ENCODE results near the gene TLCD5.

TLCD5 gene

DNA sequence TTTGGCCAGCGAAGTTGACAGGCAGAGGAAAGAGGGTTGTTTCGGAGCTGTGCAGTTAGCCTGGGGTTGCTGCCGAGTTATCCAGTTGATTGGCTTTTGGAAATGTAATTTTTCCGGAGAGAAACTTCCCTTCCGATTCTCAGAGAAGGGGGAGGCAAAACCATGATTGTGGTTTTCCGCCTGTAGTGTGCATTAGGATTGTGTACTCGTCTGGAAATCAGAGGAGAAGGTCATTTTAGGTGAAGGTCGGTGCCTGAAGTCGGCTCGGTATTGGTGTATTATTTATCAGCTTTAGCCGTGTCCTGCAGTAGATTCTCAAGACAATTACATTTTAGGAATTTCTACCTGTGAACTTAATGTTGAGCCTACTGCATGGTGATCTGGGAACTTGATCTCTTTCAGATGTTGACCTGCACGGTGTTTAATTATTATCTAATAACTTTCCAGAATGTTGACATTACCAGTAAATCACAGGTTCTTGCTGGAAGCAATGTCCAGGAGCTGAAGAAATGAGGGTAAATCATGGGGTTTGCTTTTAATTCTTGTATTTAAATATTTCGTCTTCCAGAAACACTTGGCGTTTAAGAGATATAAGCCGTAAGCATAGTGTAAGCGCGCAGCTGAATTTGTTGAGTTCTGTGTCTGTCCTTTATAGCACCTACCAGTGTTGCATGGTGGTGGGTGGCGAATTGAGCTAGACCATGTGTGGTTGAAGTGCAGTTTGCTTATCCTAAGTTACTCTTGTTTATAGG is 12.4 kb downstream of the TLCD5 start:
- TF ChIP-seq ZNF274 (IDR thresholded peaks at IDR 0.05; ENCODE audit: low read depth, low read length), result no peak
- H3K4me3 ChIP-seq (ENCODE audit: low read length), result peak overlapping the region; percentile 75

DNA sequence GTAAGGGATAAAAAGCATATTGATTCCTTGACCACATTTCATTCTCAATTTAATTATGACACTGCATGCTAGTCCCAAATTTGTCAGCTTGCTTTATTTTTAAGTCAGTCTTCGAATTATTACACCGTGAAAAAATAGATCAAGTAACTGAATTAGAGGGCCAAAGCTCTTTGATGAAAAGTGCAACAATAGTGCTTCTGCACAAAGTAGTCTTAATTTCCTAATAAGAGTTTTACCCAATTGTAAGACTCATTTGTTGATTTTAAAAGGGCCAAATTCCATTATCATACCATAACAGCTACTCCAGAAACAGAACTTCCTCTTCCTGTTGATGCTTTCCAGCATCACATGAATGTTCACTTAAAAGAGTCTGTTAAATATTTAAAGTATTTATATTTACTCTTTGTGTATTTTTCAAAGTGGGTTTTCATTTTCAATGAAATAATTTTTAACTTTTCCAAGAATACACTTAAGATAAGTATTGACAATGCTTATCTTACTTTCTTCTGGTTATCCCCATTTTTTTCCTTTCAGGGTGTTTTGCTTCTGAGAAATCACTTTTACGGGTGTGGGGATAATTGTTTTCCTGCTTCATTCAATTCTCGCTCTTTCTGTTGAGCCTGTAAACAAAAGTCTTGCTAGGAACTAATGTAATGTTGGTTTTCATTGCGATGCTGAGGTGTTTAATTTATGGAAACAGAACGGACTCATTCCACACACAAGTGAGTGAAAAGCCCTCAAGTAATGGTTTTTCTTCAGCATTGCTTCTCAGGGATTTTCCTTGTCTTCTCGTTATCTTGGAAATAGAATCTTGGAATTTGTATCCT is 13.2 kb downstream of the TLCD5 start:
- H3K4me3 ChIP-seq (ENCODE audit: low read length), result peak overlapping the region; percentile 75
- TF ChIP-seq ZNF274 (IDR thresholded peaks at IDR 0.05; ENCODE audit: low read depth, low read length), result no peak

DNA sequence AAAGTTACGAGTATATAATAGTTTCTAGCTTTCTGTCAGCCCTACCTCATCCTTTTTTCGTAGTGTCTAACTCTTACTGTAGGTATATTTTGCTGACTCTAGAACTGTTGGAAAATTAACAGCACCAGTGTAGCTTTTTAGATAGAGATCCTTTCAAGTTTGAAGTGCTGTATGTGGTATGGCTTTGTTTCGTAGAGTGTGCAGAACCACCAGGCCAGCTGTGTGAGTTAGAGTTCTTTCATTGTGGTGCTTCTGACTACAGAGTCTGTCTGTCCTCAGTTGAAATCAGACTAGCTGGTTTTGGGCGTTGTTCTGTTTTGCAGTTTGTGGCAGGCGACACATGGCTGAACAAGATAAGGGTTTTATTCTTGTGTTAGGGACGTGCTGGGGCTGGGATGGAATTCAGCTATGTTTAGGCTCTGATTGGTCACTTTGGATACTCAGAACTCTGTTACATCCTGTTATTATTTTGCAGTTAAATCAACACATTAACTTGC is 14.3 kb downstream of the TLCD5 start:
- TF ChIP-seq ZNF274 (IDR thresholded peaks at IDR 0.05; ENCODE audit: low read depth, low read length), result no peak
- H3K4me3 ChIP-seq (ENCODE audit: low read length), result peak overlapping the region; percentile 7; the same call in 1 of the 2 replicates

DNA sequence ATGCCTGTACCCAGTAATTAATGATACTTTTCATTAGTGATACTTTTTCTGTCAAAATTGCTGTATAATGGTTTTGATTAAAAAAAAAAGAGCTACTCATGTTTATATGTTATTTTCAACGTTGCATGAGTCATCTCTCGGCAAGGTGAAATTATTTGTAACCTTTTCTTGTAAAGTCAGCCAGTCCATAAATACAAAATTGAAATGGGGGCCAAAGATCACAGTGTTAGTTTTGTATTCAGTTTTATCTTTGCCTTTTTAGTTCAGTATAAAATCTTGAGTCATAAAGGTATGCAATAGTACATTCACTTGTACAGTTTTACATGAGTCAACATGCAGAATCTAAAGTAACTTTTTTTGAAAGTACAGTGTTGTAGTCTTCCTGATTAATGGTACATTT is 15.4 kb downstream of the TLCD5 start:
- TF ChIP-seq ZNF274 (IDR thresholded peaks at IDR 0.05; ENCODE audit: low read depth, low read length), result no peak
- no peak overlapping the region for H3K4me3 ChIP-seq (ENCODE audit: low read length)

DNA sequence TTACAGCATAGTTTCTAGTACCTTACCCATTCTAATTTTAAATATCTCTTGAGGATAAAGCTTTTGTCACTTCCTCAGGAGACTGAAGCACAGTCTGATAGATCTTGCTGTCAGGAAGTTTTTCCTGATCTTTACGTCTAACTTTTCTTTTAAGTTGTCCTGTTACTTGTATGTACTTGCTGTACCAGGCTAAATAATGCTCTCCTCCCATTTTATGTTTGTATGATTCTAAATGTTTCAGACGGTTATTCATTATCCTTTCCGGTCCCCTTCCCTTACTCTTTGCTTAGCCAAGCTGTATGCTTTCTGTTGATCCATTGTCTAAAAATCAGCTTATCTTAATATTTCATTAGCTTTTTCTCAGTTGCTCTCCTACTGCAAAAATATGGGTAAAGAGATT is 17.1 kb downstream of the TLCD5 start:
- TF ChIP-seq ZNF274 (IDR thresholded peaks at IDR 0.05; ENCODE audit: low read depth, low read length), result no peak
- H3K4me3 ChIP-seq (ENCODE audit: low read length), result no peak overlapping the region

DNA sequence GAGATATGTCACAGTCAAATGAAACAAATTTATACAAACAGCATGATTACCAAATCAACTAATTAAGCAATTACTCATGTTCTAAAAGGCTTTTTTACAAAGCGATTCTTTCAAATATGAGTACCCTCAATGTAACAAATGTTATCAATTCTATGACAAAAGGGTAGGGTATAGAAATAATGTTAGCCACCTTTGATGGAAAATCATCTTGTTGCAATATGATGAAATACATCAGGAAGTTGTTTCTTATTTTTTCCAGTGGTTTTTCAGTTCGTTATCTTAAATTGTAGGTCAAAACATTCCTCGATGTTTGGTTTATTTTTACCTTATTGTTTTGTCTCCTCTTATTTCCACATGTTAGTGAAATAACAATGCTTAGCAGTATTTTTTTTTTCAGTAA is 17.6 kb downstream of the TLCD5 start:
- H3K4me3 ChIP-seq (ENCODE audit: low read length), result no peak overlapping the region
- TF ChIP-seq ZNF274 (IDR thresholded peaks at IDR 0.05; ENCODE audit: low read depth, low read length), result no peak

DNA sequence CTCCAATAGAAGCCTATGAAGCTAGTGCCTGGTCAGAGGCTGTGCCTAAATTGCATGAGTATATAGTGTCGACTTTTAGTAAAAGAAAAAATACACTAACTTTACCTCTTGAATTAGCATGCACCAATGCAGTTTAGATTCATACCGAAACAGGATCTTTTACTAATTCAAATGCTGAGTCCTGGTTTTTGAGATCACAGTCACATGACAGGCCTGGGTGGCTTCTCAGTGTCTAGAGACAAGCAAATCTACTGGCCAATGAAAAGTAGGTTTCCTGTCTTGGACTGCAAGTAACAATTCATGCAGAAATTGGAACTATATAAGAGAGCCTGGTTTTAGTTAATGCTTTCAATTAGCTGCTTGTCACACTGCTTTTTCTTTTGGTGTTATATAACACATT is 18.3 kb downstream of the TLCD5 start:
- no peak overlapping the region for H3K4me3 ChIP-seq (ENCODE audit: low read length)
- no peak for TF ChIP-seq ZNF274 (IDR thresholded peaks at IDR 0.05; ENCODE audit: low read depth, low read length)

DNA sequence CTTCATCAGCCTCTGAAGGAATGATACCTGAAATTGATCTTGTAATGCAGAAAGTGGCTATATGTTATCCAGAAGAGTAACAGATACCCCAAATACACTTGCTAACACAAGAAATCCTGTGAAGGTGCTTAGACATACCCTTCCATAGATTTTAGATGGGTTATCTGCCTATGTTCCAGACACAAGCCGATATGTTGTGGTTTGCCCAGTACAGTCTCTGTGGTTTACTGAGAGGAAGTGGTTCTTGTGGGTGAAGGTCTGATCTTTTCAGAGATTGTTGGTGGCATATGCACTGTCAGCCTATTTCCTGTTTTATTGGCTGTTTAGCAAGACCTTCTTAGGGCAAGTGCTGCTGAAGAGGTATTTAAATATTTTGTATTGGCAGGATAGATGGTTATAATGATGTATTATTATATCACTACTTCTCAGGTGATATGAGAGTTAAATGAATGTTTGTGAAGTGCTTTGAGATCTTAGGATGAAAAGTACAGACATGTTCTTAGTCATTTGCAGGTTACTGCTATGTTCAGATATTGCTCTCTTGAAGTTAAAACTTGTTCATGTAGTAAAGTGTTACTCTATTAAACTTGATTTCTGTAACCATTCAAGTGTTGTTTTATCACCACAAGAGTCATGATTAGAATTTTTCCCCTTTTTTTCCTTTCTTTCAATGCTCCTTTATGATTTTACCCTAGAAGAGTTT is 19.4 kb downstream of the TLCD5 start:
- TF ChIP-seq ZNF274 (IDR thresholded peaks at IDR 0.05; ENCODE audit: low read depth, low read length), result no peak
- H3K4me3 ChIP-seq (ENCODE audit: low read length), result peak overlapping the region; percentile 53

DNA sequence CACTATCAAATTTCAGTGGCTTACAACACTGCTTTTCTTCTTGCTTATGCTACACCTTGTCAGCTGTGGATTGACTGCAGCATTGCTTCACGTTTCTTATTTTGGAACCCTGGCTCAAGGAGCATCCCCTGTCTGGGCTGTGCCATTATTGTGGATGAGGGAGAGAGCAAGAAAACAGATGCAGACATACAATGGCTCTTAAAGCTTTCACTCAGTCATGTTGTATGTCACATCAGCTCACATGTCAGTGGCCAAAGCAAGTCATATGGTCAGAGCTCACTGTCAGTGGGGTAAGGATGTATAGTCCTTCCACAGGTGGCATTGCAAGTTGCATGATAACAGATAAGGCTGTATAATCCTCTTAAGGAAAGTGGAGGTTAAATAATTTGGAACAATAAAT is 21.1 kb downstream of the TLCD5 start:
- no peak overlapping the region for H3K4me3 ChIP-seq (ENCODE audit: low read length)
- no peak for TF ChIP-seq ZNF274 (IDR thresholded peaks at IDR 0.05; ENCODE audit: low read depth, low read length)

DNA sequence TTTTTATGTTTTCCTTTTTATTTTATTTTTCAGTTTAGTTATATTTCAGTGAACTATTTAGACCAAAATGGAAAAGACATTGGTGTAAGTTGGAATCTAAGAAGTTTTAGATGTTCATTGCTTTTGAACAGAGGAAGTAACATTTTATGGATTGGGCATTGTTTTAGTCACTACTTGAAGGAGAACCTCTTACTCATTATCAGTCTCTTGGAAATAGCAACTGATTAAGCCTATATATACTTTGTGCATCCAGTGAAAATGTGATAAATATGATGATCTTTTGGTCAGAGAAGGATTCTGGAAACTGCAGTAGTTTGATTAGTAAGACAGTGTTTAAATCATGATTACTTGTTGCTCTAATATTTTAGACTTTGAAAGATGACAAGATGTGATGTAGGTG is 25.5 kb downstream of the TLCD5 start:
- TF ChIP-seq ZNF274 (IDR thresholded peaks at IDR 0.05; ENCODE audit: low read depth, low read length), result no peak

DNA sequence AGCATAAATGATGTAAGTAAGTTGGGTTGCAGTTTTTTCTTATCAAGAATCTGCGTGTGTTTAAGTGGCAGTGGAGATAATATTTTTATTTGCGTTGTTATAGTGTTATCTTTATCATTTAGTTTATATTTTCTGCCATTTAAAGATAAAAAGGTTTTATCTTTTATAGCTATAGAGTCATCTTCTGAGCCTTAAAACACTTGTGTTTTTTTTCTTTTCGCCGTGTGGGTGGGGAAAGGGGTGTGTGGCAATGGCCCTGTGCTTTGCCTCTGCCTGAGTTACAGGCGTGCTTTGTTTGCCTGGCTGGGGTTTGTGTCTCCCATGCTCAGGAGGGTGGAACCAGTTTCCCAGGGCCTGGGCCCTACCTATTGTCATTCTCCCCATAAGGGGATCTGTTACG is 27.3 kb downstream of the TLCD5 start:
- H3K4me3 ChIP-seq (ENCODE audit: low read length), result no peak overlapping the region
- no peak for TF ChIP-seq ZNF274 (IDR thresholded peaks at IDR 0.05; ENCODE audit: low read depth, low read length)

More for the DNA sequence above, 25.5 kb downstream of the TLCD5 start:
- H3K4me3 ChIP-seq (ENCODE audit: low read length), result no peak overlapping the region

DNA sequence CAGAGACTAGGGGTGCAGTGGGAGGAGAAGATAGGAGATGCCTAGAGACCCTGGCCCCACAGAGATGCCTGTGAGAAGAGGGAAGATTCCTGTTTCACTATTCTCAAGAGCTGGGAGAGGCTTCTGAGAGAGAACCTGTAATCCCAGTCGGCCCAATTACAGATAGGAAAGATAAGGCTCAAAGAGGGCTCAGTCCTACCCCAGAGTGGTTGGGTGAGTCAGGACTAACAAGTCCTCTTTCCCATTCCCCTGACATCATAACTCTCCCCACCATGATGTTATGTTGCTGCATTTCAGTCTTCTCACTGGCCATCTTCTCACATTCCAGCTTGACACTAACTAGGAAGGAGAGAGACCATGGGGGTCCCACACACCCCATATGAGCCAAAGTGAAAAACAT is 29.0 kb downstream of the TLCD5 start:
- no peak overlapping the region for H3K4me3 ChIP-seq (ENCODE audit: low read length)
- no peak for TF ChIP-seq ZNF274 (IDR thresholded peaks at IDR 0.05; ENCODE audit: low read depth, low read length)

DNA sequence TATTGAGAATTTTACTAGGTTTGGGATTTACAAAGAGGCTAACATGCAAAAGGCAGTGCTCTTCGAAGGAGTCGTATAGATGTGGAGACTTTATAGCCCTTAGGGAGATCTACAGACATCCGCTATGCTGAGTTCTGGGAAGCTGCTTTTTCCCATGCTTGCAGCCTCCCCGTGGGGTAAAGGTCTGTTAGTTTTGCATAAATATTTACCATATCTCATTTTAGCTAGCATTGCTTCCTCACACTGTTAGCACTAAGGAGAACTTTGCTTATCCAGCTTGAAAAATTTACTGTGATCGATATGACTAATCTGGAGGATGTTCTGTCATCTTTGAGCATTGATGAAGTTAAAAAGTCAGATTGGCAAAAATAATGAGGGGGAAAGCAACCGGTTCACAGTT is 29.7 kb downstream of the TLCD5 start:
- no peak for TF ChIP-seq ZNF274 (IDR thresholded peaks at IDR 0.05; ENCODE audit: low read depth, low read length)
- H3K4me3 ChIP-seq (ENCODE audit: low read length), result no peak overlapping the region

DNA sequence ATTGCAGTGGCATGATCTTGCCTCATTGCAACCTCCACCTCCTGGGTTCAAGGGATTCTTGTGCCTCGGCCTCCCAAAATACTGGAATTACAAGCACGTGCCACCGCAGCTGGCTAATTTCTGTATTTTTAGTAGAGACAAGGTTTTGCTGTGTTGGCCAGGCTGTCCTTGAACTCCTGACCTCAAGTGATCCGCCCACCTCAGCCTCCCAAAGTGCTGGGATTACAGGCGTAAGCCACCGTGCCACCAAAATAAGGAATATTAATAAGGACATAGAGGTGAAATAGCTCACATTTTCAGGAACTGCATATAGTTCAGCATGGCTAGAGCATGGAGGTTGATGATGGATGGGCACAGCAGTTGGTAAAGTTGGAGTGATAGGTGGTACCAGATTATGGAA is 32.5 kb downstream of the TLCD5 start:
- no peak overlapping the region for H3K4me3 ChIP-seq (ENCODE audit: low read length)

More for the DNA sequence above, 32.5 kb downstream of the TLCD5 start:
- TF ChIP-seq ZNF274 (IDR thresholded peaks at IDR 0.05; ENCODE audit: low read depth, low read length), result no peak

Measured in GM08714 (cell line).